SK-N-SH treated with all-trans-retinoic acid at 6 μM for 48 hours (cell line): Measurements from ENCODE around the gene ABCA7.

ENCODE experiments used
- ATAC-seq: fragments of 200-7000 bp; cut with Tn5 transposase; 3 replicates; pipeline ENCODE4 v1.9.1; 2020; ENCODE audit warnings: mild to moderate bottlenecking, moderate library complexity
- ARNTL ChIP-seq: fragments of 450-650 bp; formaldehyde crosslinking; IDR thresholded peaks from 2 replicates; pipeline ENCODE4 v1.5.0; 2020; ENCODE audit warnings: low read depth, mild to moderate bottlenecking, moderate library complexity, borderline replicate concordance
- BACH2 ChIP-seq: fragments of 250-450 bp; sonication (Bioruptor Pico); IDR thresholded peaks from 2 replicates; pipeline ENCODE4 v1.9.0; 2021; ENCODE audit warnings: mild to moderate bottlenecking, borderline replicate concordance
- CSDC2 ChIP-seq: fragments of 250-450 bp; sonication (Bioruptor Pico); IDR thresholded peaks from 2 replicates; pipeline ENCODE4 v1.5.0; 2020; ENCODE audit warnings: mild to moderate bottlenecking, moderate library complexity
- CSRNP3 ChIP-seq: fragments of 250-450 bp; sonication (Bioruptor Pico); IDR thresholded peaks from 2 replicates; pipeline ENCODE4 v1.5.1; 2021; ENCODE audit warnings: mild to moderate bottlenecking, moderate library complexity
- ESRRG ChIP-seq: fragments of 250-450 bp; sonication (Bioruptor Pico); IDR thresholded peaks from 2 replicates; pipeline ENCODE4 v1.6.1; 2021; ENCODE audit warnings: mild to moderate bottlenecking
- GLIS3 ChIP-seq: fragments of 250-450 bp; sonication (Bioruptor Pico); IDR thresholded peaks from 2 replicates; pipeline ENCODE4 v1.5.0; 2020; ENCODE audit warnings: mild to moderate bottlenecking, moderate library complexity
- ISL1 ChIP-seq: fragments of 250-450 bp; sonication (Bioruptor Pico); IDR thresholded peaks from 2 replicates; pipeline ENCODE4 v2.1.2; 2022; ENCODE audit warnings: mild to moderate bottlenecking, moderate library complexity
- PATZ1 ChIP-seq: fragments of 250-450 bp; sonication (Bioruptor Pico); IDR thresholded peaks from 2 replicates; pipeline ENCODE4 v1.8.0; 2020; ENCODE audit warnings: mild to moderate bottlenecking, moderate library complexity, borderline replicate concordance
- POU6F1 ChIP-seq: fragments of 250-450 bp; sonication (Bioruptor Pico); IDR thresholded peaks from 2 replicates; pipeline ENCODE4 v1.8.0; 2021; ENCODE audit warnings: low read depth, mild to moderate bottlenecking, moderate library complexity, borderline replicate concordance
- PPARA ChIP-seq: fragments of 250-450 bp; sonication (Bioruptor Pico); IDR thresholded peaks from 2 replicates; pipeline ENCODE4 v1.5.0; 2020; ENCODE audit warnings: mild to moderate bottlenecking, borderline replicate concordance
- RARB ChIP-seq: fragments of 250-450 bp; sonication (Bioruptor Pico); IDR thresholded peaks from 2 replicates; pipeline ENCODE4 v1.8.0; 2021; ENCODE audit warnings: mild to moderate bottlenecking, moderate library complexity
- SNAI2 ChIP-seq: fragments of 250-450 bp; sonication (Bioruptor Pico); IDR thresholded peaks from 2 replicates; pipeline ENCODE4 v1.5.0; 2020; ENCODE audit warnings: mild to moderate bottlenecking, moderate library complexity
- TOX ChIP-seq: fragments of 250-450 bp; sonication (Bioruptor Pico); IDR thresholded peaks from 2 replicates; pipeline ENCODE4 v1.8.0; 2021; ENCODE audit warnings: mild to moderate bottlenecking, moderate library complexity, borderline replicate concordance
- TSHZ2 ChIP-seq: fragments of 250-450 bp; sonication (Bioruptor Pico); IDR thresholded peaks from 2 replicates; pipeline ENCODE4 v1.5.0; 2020; ENCODE audit warnings: mild to moderate bottlenecking, moderate library complexity
- ZC3H10 ChIP-seq: fragments of 250-450 bp; sonication (Bioruptor Pico); IDR thresholded peaks from 2 replicates; pipeline ENCODE4 v1.5.1; 2021; ENCODE audit warnings: mild to moderate bottlenecking, moderate library complexity
- ZFP30 ChIP-seq: fragments of 450-650 bp; formaldehyde crosslinking; IDR thresholded peaks from 2 replicates; pipeline ENCODE4 v1.5.0; 2022; ENCODE audit warnings: mild to moderate bottlenecking, moderate library complexity
- ZNF565 ChIP-seq: fragments of 450-650 bp; formaldehyde crosslinking; conservative IDR thresholded peaks from 2 replicates; pipeline ENCODE4 v1.5.0; 2020; ENCODE audit warnings: low read depth, mild to moderate bottlenecking, moderate library complexity
- ZNF70 ChIP-seq: fragments of 450-650 bp; formaldehyde crosslinking; IDR thresholded peaks from 2 replicates; pipeline ENCODE4 v1.5.0; 2020; ENCODE audit warnings: mild to moderate bottlenecking, moderate library complexity
- ZNF8 ChIP-seq: fragments of 450-650 bp; formaldehyde crosslinking; IDR thresholded peaks from 2 replicates; pipeline ENCODE4 v1.5.0; 2020; ENCODE audit warnings: mild to moderate bottlenecking, moderate library complexity

Gene ABCA7

GRCh38 chr19:1094655-1094977 is 54.7 kb downstream of the ABCA7 start:
- peak; percentile 7 for ATAC-seq
- TF ChIP-seq ESRRG (CRISPR knock-in tag) (no peak), CSDC2 (CRISPR knock-in tag) (no peak), ARNTL (CRISPR knock-in tag) (no peak), ZNF565 (CRISPR knock-in tag) (no peak), ZFP30 (CRISPR knock-in tag) (no peak)

GRCh38 chr19:1094978-1095701 is 55.2 kb downstream of the ABCA7 start, which contains the start of gene POLR2E:
TSS of gene POLR2E (minus strand) at chr19:1095375. CDS start at chr19:1095315, 60 bp downstream.
- TF ChIP-seq ZC3H10 (CRISPR knock-in tag) (no peak), GLIS3 (no peak), SNAI2 (CRISPR knock-in tag) (no peak), ZNF565 (CRISPR knock-in tag) (no peak), TSHZ2 (CRISPR knock-in tag) (no peak), ZNF70 (CRISPR knock-in tag) (no peak), ISL1 (CRISPR knock-in tag) (no peak)
- TF ChIP-seq, all 23 proteins: peak for 0
- ATAC-seq, result peak; percentile 99

GRCh38 chr19:1097810-1098176 is 57.9 kb downstream of the ABCA7 start:
- TF ChIP-seq BACH2, result no peak
- TF ChIP-seq ISL1 (CRISPR knock-in tag), result no peak
- no peak for TF ChIP-seq POU6F1 (CRISPR knock-in tag)
- no peak for TF ChIP-seq RARB
- no peak for TF ChIP-seq PPARA (CRISPR knock-in tag)
- TF ChIP-seq CSRNP3, result no peak
- TF ChIP-seq ZNF70 (CRISPR knock-in tag), result no peak
- TF ChIP-seq ZFP30 (CRISPR knock-in tag), result no peak
- no peak for TF ChIP-seq ZNF8 (CRISPR knock-in tag)
- TF ChIP-seq, all 23 proteins: peak for 0

GRCh38 chr19:1098177-1099051 is 58.5 kb downstream of the ABCA7 start:
- ATAC-seq, result no peak
- TF ChIP-seq RARB (no peak), ISL1 (CRISPR knock-in tag) (no peak), ZNF8 (CRISPR knock-in tag) (no peak)

More at GRCh38 chr19:1097810-1098176, 57.9 kb downstream of the ABCA7 start:
- ATAC-seq, result no peak

- ATAC-seq, result no peak
Measured at GRCh38 chr19:1101337-1101698, 61.4 kb downstream of the ABCA7 start.

More at GRCh38 chr19:1101337-1101698, 61.4 kb downstream of the ABCA7 start:
- TF ChIP-seq TOX (no peak), PATZ1 (CRISPR knock-in tag) (no peak), CSRNP3 (no peak), ESRRG (CRISPR knock-in tag) (no peak), ZNF8 (CRISPR knock-in tag) (no peak)
